Measurements from ENCODE around the gene RYR3.

GRCh38 chr15:33826201-33826600 is 515.4 kb downstream of the RYR3 start:
- TF ChIP-seq, protein P1, sequence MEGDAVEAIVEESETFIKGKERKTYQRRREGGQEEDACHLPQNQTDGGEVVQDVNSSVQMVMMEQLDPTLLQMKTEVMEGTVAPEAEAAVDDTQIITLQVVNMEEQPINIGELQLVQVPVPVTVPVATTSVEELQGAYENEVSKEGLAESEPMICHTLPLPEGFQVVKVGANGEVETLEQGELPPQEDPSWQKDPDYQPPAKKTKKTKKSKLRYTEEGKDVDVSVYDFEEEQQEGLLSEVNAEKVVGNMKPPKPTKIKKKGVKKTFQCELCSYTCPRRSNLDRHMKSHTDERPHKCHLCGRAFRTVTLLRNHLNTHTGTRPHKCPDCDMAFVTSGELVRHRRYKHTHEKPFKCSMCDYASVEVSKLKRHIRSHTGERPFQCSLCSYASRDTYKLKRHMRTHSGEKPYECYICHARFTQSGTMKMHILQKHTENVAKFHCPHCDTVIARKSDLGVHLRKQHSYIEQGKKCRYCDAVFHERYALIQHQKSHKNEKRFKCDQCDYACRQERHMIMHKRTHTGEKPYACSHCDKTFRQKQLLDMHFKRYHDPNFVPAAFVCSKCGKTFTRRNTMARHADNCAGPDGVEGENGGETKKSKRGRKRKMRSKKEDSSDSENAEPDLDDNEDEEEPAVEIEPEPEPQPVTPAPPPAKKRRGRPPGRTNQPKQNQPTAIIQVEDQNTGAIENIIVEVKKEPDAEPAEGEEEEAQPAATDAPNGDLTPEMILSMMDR (conservative IDR thresholded peaks at IDR 0.05; ENCODE audit: low read depth, low read length): no peak
- no peak for TF ChIP-seq EZH2 (IDR thresholded peaks at IDR 0.05; ENCODE audit: borderline replicate concordance, low read depth, low read length, poor library complexity, severe bottlenecking)

Data from A673 (cell line).